NCI-H748 (cell line): ENCODE measurements around the gene CTNNA2.

ENCODE experiments used
- DNase-seq: peaks from one replicate; lab custom pipeline; 2025; ENCODE audit not compliant: unreplicated experiment; lab: John Stamatoyannopoulos, UW

The CTNNA2 gene

DNA sequence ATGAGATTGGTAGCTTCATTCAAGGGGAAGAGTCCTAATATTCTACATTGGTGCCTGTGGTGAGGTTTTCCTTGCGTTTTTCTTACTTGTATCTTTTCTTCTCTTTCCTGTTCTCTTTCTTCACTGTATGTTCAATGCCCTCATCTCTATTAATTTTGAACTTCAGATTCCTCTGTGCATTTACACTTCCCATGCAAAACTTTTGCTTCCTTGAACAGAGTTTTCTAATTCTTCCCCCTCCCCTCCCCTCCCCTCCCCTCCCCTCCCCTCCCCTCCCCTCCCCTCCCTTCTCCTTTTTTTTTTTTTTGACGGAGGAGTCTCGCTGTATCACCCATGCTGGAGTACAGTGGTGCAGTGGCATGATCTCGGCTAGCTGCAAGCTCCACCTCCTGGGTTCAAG is 403.4 kb downstream of the CTNNA2 start:
- DNase-seq, result no peak

DNA sequence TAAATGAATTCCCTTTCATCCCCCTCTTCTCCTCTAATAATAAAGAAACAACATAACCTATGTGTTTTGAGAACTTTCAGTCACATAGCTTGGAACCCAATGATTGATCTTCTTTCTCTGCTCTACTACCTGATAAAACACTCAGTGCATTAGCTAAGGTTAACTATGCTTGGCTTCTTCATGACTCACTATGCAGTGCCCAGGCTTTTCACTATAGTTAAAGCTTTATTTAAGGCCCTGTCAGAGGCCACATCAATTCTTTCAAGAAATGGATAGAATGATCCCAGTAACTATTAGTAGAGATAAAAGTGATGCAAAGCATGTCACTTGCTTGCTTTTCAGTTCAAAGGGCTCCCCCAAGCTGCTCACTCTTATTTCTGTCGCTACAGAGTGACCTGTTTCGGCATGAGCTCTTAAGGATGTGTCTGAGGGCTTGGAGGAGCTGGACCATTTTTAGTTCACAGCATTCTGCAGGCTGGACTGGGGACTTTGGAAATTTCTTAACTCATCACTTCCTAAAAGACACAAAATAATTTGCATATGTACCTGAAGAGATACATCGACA is 407.7 kb downstream of the CTNNA2 start:
- no peak for DNase-seq

DNA sequence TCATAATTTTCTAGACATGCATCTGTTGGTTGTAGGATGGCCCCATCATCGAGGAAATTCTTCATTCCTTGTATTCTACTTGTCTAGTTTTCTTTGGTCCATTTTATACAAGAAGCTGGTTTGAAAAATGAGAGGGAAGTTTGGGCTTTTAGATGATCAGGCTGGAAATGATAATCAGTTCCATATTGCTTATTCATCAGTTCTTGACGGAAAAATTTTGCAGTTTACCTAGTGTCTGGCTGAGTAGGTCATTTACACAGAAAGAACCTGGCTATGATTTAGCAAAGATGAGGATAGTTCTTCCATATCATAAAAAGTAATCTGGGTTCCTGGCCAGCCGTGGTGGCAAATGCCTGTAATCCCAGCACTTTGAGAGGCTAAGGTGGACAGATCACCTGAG is 416.8 kb downstream of the CTNNA2 start:
- no peak for DNase-seq

DNA sequence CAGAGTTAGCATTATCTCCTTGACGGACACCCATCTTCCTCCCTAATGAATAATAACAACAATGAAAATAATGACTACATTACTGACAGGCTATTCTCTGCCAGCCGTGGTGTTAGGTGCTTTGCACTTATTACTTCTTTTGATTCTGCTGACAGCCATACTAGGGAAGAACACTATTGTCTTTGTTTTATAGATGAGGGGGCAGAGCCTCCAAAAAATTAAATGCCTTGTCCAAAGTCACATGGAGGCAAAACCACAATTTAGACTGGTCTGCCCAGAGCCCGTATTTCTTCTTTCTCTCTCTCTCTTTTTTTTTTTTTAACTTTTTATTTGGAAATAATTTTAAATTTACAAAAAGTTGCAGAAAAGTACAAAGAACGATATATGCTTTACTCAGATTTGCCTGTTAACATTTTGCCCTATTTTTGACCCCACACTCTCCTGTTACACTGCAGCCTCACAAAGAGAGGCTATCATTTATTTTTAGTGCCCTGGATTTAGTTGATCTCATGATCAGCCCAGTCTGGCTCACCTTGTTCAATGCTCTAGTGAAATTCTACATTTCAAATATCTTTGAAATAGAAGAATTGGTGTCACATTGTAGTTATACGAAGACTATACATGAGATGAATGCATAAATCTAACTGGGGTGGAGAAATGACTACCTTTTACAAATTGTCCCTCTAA is 422.3 kb downstream of the CTNNA2 start:
- DNase-seq, result no peak

DNA sequence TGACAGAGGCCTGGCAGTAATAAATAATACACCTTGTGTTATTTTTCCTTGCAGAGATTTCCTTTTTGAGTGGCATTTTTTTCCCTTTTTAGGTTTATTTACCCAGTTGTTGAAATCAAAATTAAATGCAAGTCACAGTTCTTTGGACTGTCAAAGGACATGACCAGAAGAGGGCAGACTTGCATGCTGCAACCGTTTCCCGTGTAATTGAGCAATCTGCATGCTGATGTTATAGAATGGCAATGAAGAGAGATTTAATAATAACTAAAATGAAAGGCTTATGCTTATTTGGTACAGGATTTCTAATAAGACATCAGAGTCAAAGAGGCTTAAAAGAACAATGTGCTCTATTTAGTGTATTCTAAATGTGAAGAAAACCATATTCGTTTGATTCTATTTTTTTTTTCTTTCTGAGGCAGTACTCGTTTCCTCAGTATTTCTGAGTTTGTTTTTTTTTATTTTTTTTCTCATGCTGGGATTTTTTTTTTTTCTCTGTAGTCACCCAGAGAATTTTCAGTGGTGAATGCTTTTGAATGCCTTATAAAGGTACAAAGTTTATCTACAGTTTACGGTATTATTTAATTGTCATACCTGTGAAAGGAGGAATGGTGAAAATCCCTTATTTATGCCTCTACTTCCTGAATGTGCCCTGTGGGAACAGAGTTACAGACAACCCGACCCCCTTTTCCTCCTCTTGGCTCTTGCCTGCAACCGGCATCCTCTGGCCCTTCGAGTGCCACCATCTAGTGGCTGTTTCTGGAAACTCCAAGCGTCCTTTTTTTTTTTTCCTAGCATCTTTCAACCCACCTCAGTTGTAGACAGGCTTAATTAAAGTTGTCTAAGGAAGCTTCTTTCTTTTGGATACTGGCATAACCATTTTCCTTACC is 423.2 kb downstream of the CTNNA2 start:
- peak; percentile 65 for DNase-seq

DNA sequence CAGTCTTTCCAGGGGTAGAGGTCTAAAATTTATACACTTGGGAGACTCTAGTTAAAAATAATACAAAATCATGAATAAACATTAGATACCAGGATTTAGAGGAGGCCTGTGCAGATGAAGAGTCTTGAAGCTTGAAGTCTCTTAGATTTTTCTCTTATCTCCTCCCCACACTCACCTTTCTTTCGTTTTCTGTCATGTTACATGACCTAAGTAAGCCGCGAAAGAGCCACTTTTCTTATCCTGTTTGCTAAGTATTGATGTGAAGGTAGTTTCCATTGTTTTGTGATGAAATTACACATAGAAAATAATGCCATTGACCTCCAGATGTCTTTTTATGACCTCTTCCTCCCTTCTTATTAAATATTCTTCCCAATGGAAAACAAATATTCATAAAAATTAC is 423.9 kb downstream of the CTNNA2 start:
- no peak for DNase-seq

DNA sequence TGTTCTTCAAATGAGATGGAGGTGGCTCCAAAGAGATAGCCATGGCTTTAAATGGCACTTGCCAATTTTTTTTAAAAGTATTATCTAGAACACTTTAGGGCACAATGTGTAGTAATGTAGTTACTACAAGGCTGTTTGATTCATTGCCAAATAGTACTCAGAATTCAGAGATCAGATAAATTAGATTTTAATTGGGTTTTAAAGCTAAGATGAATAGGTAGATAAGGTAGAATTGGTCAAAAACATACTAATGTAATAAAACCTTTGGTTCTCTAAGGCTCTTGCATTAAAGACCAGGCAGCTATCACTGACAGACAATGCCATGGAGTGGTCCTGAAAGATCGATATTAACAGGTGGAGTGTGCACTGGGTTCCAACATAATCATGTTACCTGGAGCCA is 425.8 kb downstream of the CTNNA2 start:
- DNase-seq, result no peak

DNA sequence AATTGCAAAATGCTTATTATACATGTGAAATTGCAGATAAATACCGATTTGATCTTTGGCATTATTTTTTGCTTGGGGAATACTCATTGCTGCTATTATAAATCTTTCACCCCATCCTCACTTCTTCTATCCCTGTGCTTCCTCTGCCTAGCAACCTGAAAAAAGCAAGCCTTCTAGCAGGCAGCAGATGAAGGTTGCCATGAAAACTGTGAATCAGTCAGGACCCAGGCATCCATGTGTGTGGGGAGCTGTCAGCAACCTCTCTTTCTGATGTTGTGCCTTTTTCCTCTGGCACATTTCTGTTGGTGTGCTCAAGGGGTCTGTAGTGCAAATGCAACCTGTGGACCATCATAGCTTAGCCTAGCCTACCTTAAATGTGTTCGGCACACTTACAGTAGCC is 427.5 kb downstream of the CTNNA2 start:
- no peak for DNase-seq

DNA sequence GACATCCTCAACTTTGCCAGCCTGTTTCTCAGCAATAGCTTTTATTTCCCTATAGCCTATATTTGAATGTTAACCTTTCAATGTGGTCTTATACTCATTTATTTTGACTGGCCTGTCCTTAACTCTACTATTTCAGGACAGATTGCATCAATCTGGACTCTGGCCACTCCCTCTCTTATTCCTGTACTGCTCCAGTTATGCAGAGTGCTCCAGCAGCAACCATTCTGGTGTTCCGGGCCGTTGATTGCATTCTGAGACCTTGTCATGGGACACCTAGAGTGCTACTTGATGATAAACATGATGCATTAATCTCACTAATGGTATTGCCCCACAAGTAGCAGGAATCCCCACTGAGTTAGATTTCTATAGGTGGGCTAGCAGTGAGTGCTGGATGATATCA is 428.3 kb downstream of the CTNNA2 start:
- no peak for DNase-seq

DNA sequence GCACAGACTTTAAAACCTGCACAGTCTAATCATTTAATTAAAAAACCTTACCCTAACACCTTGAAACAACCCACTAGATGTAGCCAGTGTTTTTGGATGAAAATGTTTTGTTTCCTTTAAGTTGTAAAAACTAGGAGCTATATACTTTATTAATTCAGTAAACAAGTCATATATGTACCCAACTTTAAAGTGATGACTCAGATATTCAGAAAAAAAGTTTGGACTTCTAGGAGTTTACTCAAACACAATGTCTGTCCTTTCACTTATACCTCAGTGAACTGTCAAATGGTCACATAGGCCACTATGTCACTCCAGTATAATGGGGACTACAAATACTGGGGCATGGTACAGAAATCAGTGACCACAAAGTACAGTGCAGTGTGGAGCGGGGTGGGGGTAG is 431.4 kb downstream of the CTNNA2 start:
- DNase-seq, result no peak

DNA sequence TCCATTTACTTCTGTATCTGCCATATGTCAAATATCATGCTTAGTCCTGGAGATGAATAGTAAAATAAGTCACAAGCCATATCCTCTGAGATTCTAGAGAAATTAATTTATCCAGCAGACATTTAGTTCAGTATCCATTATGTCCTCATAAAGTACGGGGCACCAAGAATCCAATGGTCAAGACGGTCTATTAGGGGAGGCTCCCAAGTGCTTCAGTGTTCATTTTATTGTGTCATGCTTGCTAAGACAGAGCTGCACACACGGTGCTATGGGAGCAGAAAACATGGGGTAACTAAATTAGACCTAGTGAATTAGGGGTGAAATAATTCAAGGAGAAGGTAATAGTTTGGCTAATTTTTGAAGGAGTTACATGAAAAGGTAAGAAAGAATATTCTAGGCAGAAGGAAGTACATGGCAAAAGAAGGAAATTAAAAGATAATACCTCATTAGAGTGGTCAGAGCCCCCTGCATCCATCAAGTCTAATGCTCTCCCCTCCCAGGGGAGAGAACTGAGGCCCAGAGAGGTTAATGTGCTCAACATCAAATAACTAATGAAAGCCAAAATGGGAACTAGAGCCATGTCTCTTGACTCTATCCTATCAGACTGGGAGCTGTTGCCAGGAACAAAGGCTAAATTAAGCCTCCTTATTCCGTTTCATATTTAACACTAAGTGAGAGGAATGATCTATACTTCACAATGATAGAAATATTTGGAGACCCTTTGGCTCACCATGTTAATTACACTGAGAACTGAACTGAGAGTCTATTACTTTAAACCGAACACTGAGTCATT is 433.0 kb downstream of the CTNNA2 start:
- no peak for DNase-seq

DNA sequence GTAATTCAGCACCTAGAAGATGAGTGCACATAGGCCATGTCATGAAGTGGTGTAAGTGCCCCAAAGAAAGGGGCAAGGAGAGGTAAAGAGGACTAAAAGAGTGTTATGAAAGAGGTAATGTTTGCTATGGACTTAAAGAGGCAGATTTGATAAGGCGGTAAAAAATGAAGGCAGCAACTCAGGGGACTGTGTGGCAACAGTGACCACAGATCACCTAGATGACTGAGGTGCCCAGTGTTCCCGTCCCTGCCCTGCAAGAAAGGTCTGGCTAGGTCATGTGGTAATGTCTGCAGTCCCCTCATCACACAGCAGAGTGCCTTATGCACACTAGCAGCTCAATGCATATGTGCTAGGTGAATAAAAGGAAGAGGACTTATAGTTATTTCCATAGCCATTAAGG is 434.9 kb downstream of the CTNNA2 start:
- DNase-seq, result no peak

DNA sequence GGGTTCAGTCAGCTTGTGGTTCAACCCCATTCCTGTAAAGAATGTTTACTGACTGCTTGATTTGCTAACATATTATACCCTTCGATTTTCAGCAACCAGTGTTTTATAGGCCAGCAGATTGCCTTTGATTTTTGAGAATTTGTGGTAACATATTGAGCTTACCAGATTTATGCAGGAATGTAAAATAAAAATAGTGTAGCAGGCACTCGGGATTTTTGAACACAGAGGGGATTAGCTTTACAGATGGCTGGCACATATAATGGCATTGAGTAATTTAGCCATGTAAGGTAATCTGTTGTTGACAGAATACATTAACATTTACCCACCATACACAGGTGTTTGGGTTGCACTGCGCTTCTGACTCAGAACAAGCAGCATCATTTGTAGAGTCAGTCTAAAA is 437.7 kb downstream of the CTNNA2 start:
- DNase-seq, result no peak

DNA sequence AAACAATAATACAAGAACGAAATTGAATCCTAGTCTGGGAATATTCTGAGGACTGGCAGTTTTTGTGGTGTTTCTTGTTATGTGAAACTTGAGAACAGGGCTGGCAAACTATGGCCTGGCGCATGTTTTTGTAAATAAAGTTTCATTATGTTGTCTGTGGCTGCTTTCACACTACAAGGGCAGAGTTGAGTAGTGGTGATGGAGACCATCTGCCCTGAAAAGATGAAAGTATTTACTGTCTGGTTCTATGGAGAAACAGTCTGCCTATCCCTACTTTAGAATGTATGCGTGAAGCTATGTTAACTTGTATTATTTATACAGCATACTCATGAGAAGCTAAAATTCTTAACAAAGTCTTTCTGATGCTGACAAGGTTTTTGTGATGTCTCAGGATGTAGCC is 439.8 kb downstream of the CTNNA2 start:
- DNase-seq, result no peak

DNA sequence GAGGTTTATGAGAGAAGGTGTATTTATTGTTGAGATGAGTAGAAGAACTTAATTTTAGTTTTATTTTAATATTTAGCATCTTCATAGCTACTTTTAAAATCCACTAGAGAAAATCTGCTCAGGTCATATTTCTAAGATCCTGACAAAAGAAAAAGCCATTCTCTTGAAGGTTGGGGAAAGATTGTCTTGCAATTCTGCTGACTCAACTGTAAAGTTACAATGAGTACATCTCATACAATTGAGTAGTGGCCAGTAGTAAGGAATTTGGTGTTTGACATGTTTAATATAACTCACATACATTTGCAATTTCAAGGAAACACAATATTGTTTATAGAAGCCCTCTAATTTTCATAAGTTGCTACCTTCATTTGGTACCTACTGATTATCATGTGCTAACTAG is 447.2 kb downstream of the CTNNA2 start:
- DNase-seq, result no peak

DNA sequence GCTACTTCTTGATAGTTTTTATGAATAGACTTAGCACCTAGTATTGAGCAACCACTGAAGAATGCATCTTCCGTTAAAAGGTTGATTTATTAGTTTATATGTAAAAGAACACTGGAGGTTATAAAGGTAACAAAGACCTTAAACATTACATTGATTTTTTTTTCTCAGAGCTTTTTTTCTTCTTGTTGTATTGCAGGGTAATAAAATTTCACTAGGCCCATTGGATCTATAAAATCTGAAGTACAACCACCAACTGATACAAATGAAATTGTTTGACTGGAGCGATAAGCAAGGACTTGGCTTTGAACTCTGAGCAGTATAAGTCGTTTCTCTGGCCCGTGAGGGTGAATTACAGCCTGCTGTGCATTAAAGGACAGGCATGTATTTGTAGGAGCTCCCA is 447.7 kb downstream of the CTNNA2 start:
- no peak for DNase-seq

DNA sequence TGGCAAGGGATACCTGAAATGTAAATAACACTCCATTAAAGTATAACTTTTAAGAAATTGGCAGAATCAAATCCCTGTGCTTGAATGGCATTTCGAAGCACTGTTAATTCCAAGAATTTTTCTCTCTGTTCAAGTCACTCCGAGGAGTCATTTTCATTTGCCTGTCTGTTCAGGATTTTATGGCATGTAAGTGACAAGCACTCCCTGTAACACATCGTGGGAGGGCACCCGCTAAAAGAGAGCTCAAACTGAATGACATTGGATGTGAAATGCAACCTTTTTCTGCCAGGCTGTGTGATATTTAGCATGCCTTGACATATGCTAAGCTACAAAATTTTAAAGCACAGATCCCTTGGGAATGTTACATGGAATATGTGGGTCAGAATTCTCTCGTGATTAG is 452.1 kb downstream of the CTNNA2 start:
- no peak for DNase-seq

DNA sequence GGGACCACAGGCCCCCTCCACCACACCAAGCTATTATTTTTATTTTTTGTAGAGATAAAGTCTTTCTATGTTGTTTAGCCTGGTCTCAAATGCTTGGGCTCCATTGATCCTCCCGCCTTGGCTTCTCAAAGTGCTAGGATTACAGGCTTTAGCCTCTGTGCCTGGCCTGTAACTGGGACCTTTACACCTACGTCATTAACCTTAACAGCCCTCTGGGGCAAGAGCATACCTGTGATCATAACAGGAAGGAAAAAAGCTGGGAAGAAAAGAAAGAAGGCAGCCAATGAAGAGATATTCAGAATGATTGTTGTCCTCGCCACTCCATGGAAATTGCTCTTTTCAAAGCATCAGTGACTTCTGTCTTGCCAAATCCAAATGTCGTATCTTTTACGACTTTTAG is 453.5 kb downstream of the CTNNA2 start:
- DNase-seq, result no peak

DNA sequence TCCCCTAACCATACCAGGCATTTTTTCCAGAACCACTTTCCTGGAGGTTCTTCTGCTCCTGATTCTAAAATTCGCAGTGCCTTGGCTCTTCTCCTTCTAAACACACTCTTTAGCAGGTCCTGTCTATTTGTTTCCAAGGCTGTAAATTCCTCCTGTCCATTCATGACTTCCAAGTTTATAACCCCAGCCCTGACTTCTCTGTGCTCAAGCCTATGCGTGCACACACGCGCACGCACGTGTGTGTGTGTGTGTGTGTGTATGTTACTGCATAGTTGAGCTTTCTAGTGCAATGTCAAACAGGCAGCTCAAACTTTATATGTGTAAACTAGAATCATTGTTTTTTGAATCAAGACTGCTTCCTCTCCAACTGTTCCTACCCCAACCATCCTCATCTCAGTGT is 454.0 kb downstream of the CTNNA2 start:
- DNase-seq, result no peak

DNA sequence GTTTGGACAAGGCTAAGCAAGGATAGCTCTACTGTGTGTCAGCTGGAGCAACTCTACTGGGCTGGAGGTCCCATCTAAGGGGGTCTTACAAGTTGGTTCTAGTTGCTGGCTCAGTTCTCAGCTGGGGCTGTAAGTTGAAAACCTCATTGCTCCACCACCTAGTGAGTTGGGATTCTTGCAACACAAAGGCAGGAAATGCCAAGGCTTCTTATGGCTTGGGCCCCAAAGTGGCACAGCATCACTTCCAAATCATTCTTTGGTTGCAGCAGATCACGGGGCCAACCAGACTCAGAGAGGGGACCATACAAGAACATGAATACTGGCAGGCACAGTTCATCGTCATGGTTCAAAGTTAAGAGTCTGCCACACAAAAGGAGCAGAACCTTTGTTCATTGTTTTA is 459.0 kb downstream of the CTNNA2 start:
- DNase-seq, result no peak

DNA sequence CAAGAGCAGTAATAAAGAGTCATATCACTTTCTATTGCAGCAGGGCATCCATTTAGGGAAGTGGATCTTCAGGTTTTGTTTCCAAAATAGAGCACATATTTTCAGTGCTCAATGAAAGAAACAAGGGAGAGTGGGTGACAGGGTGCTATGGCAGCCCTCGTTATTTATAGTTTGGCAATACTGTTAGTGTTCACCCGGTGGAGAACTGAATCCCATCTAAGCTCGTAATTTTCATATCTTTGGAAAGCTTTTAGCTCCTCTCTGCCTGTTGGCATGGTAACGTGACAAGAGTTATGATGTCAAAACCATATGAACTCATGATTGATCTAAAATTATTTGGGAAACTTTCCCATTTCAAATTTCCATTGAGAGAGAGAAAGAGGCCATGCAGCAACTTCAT is 459.8 kb downstream of the CTNNA2 start:
- no peak for DNase-seq
